HL-60 (cell line): ENCODE data around the gene FASTK.

Source experiments
- CTCF ChIP-seq: IDR thresholded peaks from one replicate; pipeline ENCODE4 v1.5.1; 2011; ENCODE audit warnings: low read length, control low read depth, inconsistent platforms; ENCODE audit not compliant: insufficient read depth
- POLR2AphosphoS5 ChIP-seq: IDR thresholded peaks from 2 replicates; pipeline ENCODE4 v1.6.1; 2012; ENCODE audit warnings: low read depth

GRCh38 chr7:151104411-151105235, 24.0 kb upstream of the FASTK start:
- TF ChIP-seq CTCF, result no peak
- TF ChIP-seq POLR2AphosphoS5, result no peak
